Stimulated activated CD8-positive, alpha-beta memory T cell treated with anti-CD3 and anti-CD28 coated beads, Interleukin-12 subunit alpha, Interleukin-12 subunit beta, amount 100 ng/mL, for 24 hours (primary cell): Measurements from ENCODE around the gene RAB31.

Source experiments
- DNase-seq: peaks from one replicate; pipeline ENCODE4 v3.0.0-alpha.2; 2020; ENCODE audit errors: extremely low read depth

RAB31 gene

GRCh38 chr18:9737472-9738121 lies 29.5 kb downstream of the RAB31 start:
- DNase-seq = no peak

- no peak for DNase-seq
Measured at GRCh38 chr18:9738266-9738969, 30.3 kb downstream of the RAB31 start.

- no peak for DNase-seq
Measured at GRCh38 chr18:9739516-9739915, 31.4 kb downstream of the RAB31 start.

- DNase-seq = no peak
Measured at GRCh38 chr18:9740071-9740470, 32.0 kb downstream of the RAB31 start.

GRCh38 chr18:9741406-9741792 lies 33.3 kb downstream of the RAB31 start:
- DNase-seq = no peak

GRCh38 chr18:9741793-9742523 lies 33.9 kb downstream of the RAB31 start:
- no peak for DNase-seq

GRCh38 chr18:9742524-9743131 lies 34.5 kb downstream of the RAB31 start:
- no peak for DNase-seq

GRCh38 chr18:9743200-9744016 lies 35.3 kb downstream of the RAB31 start:
- DNase-seq = no peak

GRCh38 chr18:9746958-9747357 lies 38.9 kb downstream of the RAB31 start:
- no peak for DNase-seq

- DNase-seq = no peak
Measured at GRCh38 chr18:9749611-9750010, 41.5 kb downstream of the RAB31 start.

- no peak for DNase-seq
Measured at GRCh38 chr18:9750112-9750511, 42.0 kb downstream of the RAB31 start.

- no peak for DNase-seq
Measured at GRCh38 chr18:9750606-9751304, 42.7 kb downstream of the RAB31 start.

GRCh38 chr18:9751371-9752031 lies 43.4 kb downstream of the RAB31 start:
- DNase-seq = no peak

GRCh38 chr18:9753846-9754245 lies 45.7 kb downstream of the RAB31 start:
- DNase-seq = no peak

- no peak for DNase-seq
Measured at GRCh38 chr18:9755110-9755509, 47.0 kb downstream of the RAB31 start.

GRCh38 chr18:9755615-9756014 lies 47.5 kb downstream of the RAB31 start:
- DNase-seq = no peak

GRCh38 chr18:9756271-9756932 lies 48.3 kb downstream of the RAB31 start:
- no peak for DNase-seq

- no peak for DNase-seq
Measured at GRCh38 chr18:9756933-9757470, 48.9 kb downstream of the RAB31 start.

- no peak for DNase-seq
Measured at GRCh38 chr18:9757827-9758621, 49.9 kb downstream of the RAB31 start.
